Hepatocyte (in vitro differentiated cells): ENCODE results near the gene CACNA2D1.

ENCODE experiments used
- EZH2 ChIP-seq: fragments of 200-600 bp; sonication (generic); IDR thresholded peaks from 2 replicates; pipeline ENCODE4 v1.6.1; 2016; ENCODE audit warnings: antibody characterized with exemption, mild to moderate bottlenecking, borderline replicate concordance
- TF ChIP-seq, protein P1 (sequence below): fragments of 200-600 bp; sonication (generic); IDR thresholded peaks from 2 replicates; pipeline ENCODE4 v1.5.1; 2016; ENCODE audit warnings: antibody characterized with exemption, mild to moderate bottlenecking; ENCODE audit not compliant: poor library complexity

DNA sequence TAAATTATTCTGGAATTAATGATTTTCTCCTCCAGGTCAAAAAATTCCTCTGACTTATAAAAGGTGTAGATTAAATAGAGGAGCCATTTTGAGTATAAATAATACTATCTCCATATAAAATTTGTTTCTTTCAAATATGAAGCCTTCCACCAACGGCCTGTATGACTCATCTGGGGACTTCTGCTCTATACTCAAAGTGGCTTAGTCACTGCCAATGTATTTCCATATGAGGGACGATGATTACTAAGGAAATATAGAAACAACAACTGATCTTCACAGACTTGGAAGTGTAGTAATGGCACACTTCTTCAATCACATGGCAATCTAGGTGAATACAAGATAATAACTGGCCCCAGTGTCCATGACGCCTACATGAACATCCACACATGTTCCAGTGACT lies 338.1 kb downstream of the CACNA2D1 start:
- TF ChIP-seq, protein P1, sequence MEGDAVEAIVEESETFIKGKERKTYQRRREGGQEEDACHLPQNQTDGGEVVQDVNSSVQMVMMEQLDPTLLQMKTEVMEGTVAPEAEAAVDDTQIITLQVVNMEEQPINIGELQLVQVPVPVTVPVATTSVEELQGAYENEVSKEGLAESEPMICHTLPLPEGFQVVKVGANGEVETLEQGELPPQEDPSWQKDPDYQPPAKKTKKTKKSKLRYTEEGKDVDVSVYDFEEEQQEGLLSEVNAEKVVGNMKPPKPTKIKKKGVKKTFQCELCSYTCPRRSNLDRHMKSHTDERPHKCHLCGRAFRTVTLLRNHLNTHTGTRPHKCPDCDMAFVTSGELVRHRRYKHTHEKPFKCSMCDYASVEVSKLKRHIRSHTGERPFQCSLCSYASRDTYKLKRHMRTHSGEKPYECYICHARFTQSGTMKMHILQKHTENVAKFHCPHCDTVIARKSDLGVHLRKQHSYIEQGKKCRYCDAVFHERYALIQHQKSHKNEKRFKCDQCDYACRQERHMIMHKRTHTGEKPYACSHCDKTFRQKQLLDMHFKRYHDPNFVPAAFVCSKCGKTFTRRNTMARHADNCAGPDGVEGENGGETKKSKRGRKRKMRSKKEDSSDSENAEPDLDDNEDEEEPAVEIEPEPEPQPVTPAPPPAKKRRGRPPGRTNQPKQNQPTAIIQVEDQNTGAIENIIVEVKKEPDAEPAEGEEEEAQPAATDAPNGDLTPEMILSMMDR, result no peak
- no peak for TF ChIP-seq EZH2
